SK-N-MC (cell line): ENCODE data around the gene SCTR.

ENCODE experiments used
- EZH2 ChIP-seq: fragments of 200-600 bp; sonication (generic); IDR thresholded peaks from one replicate; pipeline ENCODE4 v1.6.1; 2017; ENCODE audit warnings: antibody characterized with exemption
- POLR2AphosphoS5 ChIP-seq: IDR thresholded peaks from 2 replicates; pipeline ENCODE4 v1.6.1; 2012; ENCODE audit warnings: mild to moderate bottlenecking, low read depth, low read length, borderline replicate concordance

DNA sequence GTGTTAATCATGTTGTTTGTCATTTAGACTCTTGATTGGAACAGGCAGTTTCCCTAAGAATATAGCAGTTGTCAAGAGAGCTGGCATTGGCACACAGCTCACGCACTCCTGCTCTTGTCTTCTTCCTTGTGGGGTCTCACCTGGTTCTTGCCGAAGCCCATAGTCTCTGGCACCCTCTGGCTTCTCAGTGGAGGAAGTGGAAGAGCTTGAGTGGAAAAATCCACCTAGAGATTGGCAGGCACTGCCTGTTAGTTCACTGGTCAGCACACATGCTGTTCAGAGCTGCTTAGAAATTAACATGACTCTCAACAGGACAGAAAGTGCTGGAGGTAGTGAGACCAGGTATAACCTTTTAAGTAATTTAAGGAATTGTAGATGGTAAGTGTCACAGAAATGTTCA is 28.3 kb downstream of the SCTR start:
- no peak for TF ChIP-seq POLR2AphosphoS5
- no peak for TF ChIP-seq EZH2
